Muscle of arm (tissue), 12 donors: ENCODE results near the gene XKR7. TPM values are rescaled to one million over a fixed set of nuclear protein-coding genes. Genes with fewer than 3 reads are reported as not detected.

ENCODE experiments used
- DNase-seq: peaks from one replicate; pipeline ENCODE4 v3.0.0-alpha.2; 2013
- polyA plus RNA-seq, 12 donors: library from polyadenylated mRNA; unstranded; fragments of 120-200 nt; gene quantifications; one replicate each; pipeline ENCODE4 v1.2.1, GENCODE V29; 2013; ENCODE audit not compliant: insufficient read length in 12 of 12

XKR7 gene
- polyA plus RNA-seq, 12 donors = 0.03 to 1.3 (median 0.12) TPM; not detected in 1

- no peak for DNase-seq
Measured at GRCh38 chr20:31943052-31943471, 24.9 kb upstream of the XKR7 start.

- no peak for DNase-seq
Measured at GRCh38 chr20:31945319-31945718, 22.6 kb upstream of the XKR7 start.

- DNase-seq = no peak
Measured at GRCh38 chr20:31945785-31946184, 22.2 kb upstream of the XKR7 start.

GRCh38 chr20:31948008-31948407, 19.9 kb upstream of the XKR7 start:
- no peak for DNase-seq

- DNase-seq = no peak
Measured at GRCh38 chr20:31949877-31950646, 17.9 kb upstream of the XKR7 start.

- no peak for DNase-seq
Measured at GRCh38 chr20:31951203-31951529, 16.8 kb upstream of the XKR7 start.

- DNase-seq = peak; percentile 96
Measured at GRCh38 chr20:31951530-31952453, 16.2 kb upstream of the XKR7 start, which contains the start of gene PDRG1. PDRG1 (minus strand) TSS chr20:31952046; CDS start chr20:31951961, 85 bp downstream.

- no peak for DNase-seq
Measured at GRCh38 chr20:31953556-31954148, 14.3 kb upstream of the XKR7 start.

GRCh38 chr20:31954500-31954899, 13.5 kb upstream of the XKR7 start:
- no peak for DNase-seq

- no peak for DNase-seq
Measured at GRCh38 chr20:31956556-31957526, 11.1 kb upstream of the XKR7 start.

- no peak for DNase-seq
Measured at GRCh38 chr20:31962761-31963160, 5.2 kb upstream of the XKR7 start.

GRCh38 chr20:31963889-31964288, 4.1 kb upstream of the XKR7 start:
- no peak for DNase-seq

- no peak for DNase-seq
Measured at GRCh38 chr20:31966991-31967655, 828 bp upstream of the XKR7 start.

GRCh38 chr20:31968291-31969126, 558 bp downstream of the XKR7 start:
- peak; percentile 89 for DNase-seq

GRCh38 chr20:31969991-31970390, 2.0 kb downstream of the XKR7 start:
- DNase-seq = no peak

GRCh38 chr20:31972471-31973021, 4.6 kb downstream of the XKR7 start:
- no peak for DNase-seq

- DNase-seq = no peak
Measured at GRCh38 chr20:31974296-31974695, 6.3 kb downstream of the XKR7 start.

- DNase-seq = no peak
Measured at GRCh38 chr20:31974951-31975487, 7.1 kb downstream of the XKR7 start.

GRCh38 chr20:31975874-31976273, 7.9 kb downstream of the XKR7 start:
- DNase-seq = no peak
